Left ventricle myocardium superior (tissue), 1 donor: ENCODE results near the gene TOMM40. TPM values are rescaled to one million over a fixed set of nuclear protein-coding genes. Genes with fewer than 3 reads are reported as not detected.
"Not testable (repeated sequence)": the region's sequence is repeated elsewhere in the genome, so short reads cannot be mapped to it uniquely, and the experiment has no call there.

ENCODE experiments used
- ATAC-seq: fragments of 200-7000 bp; cut with Tn5 transposase; one replicate; pipeline ENCODE4 v1.9.1; 2020; ENCODE audit warnings: mild to moderate bottlenecking, moderate library complexity
- DNase-seq: peaks from one replicate; pipeline ENCODE4 v3.0.0-alpha.2; 2020
- intact Hi-C: fragments of 100-400 bp; cut with micrococcal nuclease; formaldehyde crosslinking; loops from one replicate; pipeline ENCODE4 v1.11.0; 2022
- total RNA-seq: library from RNA; stranded (reverse); fragmentation: NEBNext Ultra II Directional; extraction: Animal tissue kit (Norgen Biotek cat#: 25700); gene quantifications from one replicate; pipeline ENCODE4 v1.2.1, GENCODE V29; 2021
- donor health status: DM: no; HTN: yes; CAD: no; lungs with severe emphysema.

TOMM40 gene
- total RNA-seq, 1 donor from 2014 or later: 49.8 TPM

GRCh38 chr19:44890366-44891015 is 563 bp upstream of the TOMM40 start:
- intact Hi-C loops: no loop called here
- DNase-seq (no peak), ATAC-seq (peak; percentile 92)

- no peak for DNase-seq
- ATAC-seq: no peak
- intact Hi-C loops: no loop called here
Observed at GRCh38 chr19:44892932-44893331, 1.9 kb downstream of the TOMM40 start.

GRCh38 chr19:44893332-44894051 is 2.4 kb downstream of the TOMM40 start:
- ATAC-seq (no peak), DNase-seq (no peak)
- intact Hi-C loops: no loop called here

DNA sequence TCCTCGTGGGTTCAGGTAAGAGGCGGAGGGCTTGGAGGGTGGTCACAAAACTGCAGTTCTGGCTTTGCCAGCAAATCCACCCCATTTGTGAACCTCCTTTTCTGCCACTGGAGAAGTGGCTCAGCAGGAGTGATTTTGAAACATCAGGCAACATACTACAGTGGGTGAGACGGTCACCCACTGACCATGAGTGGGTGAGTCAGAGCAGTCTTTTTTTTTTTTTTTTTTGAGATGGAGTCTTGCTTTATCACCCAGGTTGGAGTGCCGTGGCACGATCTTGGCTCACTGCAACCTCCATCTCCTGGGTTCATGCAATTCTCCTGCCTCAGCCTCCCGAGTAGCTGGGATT is 3.0 kb downstream of the TOMM40 start:
- DNase-seq (no peak), ATAC-seq (no peak)
- intact Hi-C loops: no loop called here

GRCh38 chr19:44894946-44895345 is 3.9 kb downstream of the TOMM40 start:
- intact Hi-C loops: no loop called here
- DNase-seq: no peak
- ATAC-seq: no peak

- intact Hi-C loops: no loop called here
- ATAC-seq: no peak
- no peak for DNase-seq
Observed at GRCh38 chr19:44897835-44898234, 6.8 kb downstream of the TOMM40 start.

DNA sequence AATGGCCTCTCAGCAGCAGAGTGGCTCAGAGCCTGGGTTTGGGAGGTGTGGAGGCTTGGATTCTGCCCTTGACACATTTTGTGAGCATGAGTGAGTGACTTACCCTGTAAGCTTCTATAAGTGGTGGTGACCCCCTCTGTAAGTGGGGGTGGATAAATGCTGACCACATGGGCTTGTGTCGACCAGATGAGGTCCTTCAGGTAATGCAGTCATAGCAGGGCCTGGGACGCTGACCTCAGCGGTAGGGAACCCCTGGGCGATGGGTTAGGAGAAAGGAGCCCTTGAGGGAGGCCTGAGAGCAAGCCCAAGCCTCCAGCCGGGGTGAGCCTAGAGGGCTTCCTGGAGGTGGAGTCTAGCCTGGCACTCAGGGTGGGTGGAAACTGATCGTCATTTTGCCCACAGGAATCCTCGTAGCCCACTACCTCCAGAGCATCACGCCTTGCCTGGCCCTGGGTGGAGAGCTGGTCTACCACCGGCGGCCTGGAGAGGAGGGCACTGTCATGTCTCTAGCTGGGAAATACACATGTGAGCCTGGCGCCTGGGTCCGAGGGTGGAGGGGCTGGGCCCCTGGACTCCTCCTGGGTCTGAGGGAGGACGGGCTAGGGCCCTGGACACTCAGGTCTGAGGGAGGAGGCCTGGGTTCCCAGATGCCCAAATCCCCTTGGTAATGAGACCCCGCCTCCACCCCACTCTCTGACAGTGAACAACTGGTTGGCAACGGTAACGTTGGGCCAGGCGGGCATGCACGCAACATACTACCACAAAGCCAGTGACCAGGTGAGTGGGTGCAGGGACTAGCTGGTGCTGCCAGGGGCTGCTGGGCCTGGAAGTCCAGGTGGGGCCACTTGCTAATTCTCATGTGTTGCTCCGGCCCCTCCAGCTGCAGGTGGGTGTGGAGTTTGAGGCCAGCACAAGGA is 9.5 kb downstream of the TOMM40 start:
- DNase-seq (no peak), ATAC-seq (no peak)
- intact Hi-C loops: loop anchor here (5.0 kb wide), 1 partner anchor 52 kb away; no protein-coding TSS in a partner anchor

- ATAC-seq: peak; percentile 15
- DNase-seq: no peak
- intact Hi-C loops: loop anchor here (5.0 kb wide), 1 partner anchor 49 kb away; no protein-coding TSS in a partner anchor
Observed at GRCh38 chr19:44903216-44903601, 12.2 kb downstream of the TOMM40 start.

- intact Hi-C loops: loop anchor here (5.0 kb wide), 1 partner anchor 48 kb away; no protein-coding TSS in a partner anchor
- ATAC-seq: peak; percentile 77
- DNase-seq: peak; percentile 84
Observed at GRCh38 chr19:44903602-44904425, 12.8 kb downstream of the TOMM40 start.

- no peak for ATAC-seq
- no peak for DNase-seq
- intact Hi-C loops: loop anchor here (5.0 kb wide), 1 partner anchor 48 kb away; no protein-coding TSS in a partner anchor
Observed at GRCh38 chr19:44904426-44904994, 13.5 kb downstream of the TOMM40 start.

GRCh38 chr19:44905437-44906160 is 14.5 kb downstream of the TOMM40 start, which contains the start of gene APOE:
Gene APOE (plus strand): TSS chr19:44905796. CDS start chr19:44906625, 829 bp downstream.
- peak; percentile 6 for ATAC-seq
- no peak for DNase-seq
- intact Hi-C loops: no loop called here

DNA sequence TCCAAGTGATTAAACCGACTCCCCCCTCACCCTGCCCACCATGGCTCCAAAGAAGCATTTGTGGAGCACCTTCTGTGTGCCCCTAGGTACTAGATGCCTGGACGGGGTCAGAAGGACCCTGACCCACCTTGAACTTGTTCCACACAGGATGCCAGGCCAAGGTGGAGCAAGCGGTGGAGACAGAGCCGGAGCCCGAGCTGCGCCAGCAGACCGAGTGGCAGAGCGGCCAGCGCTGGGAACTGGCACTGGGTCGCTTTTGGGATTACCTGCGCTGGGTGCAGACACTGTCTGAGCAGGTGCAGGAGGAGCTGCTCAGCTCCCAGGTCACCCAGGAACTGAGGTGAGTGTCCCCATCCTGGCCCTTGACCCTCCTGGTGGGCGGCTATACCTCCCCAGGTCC is 16.6 kb downstream of the TOMM40 start:
- intact Hi-C loops: no loop called here
- ATAC-seq: no peak
- no peak for DNase-seq

GRCh38 chr19:44908074-44908835 is 17.2 kb downstream of the TOMM40 start:
- ATAC-seq: no peak
- intact Hi-C loops: no loop called here
- DNase-seq: no peak

DNA sequence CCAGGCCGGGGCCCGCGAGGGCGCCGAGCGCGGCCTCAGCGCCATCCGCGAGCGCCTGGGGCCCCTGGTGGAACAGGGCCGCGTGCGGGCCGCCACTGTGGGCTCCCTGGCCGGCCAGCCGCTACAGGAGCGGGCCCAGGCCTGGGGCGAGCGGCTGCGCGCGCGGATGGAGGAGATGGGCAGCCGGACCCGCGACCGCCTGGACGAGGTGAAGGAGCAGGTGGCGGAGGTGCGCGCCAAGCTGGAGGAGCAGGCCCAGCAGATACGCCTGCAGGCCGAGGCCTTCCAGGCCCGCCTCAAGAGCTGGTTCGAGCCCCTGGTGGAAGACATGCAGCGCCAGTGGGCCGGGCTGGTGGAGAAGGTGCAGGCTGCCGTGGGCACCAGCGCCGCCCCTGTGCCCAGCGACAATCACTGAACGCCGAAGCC is 17.8 kb downstream of the TOMM40 start:
- no peak for DNase-seq
- no peak for ATAC-seq
- intact Hi-C loops: no loop called here

DNA sequence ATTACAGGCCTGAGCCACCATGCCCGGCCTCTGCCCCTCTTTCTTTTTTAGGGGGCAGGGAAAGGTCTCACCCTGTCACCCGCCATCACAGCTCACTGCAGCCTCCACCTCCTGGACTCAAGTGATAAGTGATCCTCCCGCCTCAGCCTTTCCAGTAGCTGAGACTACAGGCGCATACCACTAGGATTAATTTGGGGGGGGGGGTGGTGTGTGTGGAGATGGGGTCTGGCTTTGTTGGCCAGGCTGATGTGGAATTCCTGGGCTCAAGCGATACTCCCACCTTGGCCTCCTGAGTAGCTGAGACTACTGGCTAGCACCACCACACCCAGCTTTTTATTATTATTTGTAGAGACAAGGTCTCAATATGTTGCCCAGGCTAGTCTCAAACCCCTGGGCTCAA is 18.7 kb downstream of the TOMM40 start:
- DNase-seq (no peak), ATAC-seq (no peak)
- intact Hi-C loops: no loop called here

- intact Hi-C loops, ATAC-seq, DNase-seq: not testable (repeated sequence)
Observed at GRCh38 chr19:44911896-44912295, 20.8 kb downstream of the TOMM40 start.

DNA sequence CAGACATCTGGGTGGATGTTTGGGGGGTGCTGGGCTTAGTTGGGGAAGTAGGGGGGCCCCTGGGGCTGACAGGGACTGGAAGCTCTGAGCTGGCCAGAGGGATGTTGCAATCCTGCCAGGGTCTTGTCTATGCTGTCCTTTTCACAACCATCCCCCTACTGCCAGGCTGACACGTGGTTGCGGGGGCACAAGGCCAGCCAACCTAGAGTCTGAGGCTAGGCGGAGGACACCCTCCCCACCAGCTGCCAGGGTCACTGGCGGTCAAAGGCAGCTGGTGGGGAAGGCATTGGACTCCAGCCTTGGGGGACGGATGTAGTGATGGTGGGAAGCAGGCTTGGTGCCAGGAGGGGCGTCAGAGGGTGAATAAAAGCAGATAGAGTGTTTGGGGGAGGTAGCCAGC is 21.8 kb downstream of the TOMM40 start:
- peak; percentile 18 for ATAC-seq
- DNase-seq: peak; percentile 45
- intact Hi-C loops: no loop called here
